Astrocyte of the hippocampus (primary cell): ENCODE measurements around the gene KANK2.

Experiments used
- DNase-seq: peaks from one replicate; pipeline ENCODE4 v3.0.0; 2011; ENCODE audit warnings: low read depth, low spot score

Gene KANK2

DNA sequence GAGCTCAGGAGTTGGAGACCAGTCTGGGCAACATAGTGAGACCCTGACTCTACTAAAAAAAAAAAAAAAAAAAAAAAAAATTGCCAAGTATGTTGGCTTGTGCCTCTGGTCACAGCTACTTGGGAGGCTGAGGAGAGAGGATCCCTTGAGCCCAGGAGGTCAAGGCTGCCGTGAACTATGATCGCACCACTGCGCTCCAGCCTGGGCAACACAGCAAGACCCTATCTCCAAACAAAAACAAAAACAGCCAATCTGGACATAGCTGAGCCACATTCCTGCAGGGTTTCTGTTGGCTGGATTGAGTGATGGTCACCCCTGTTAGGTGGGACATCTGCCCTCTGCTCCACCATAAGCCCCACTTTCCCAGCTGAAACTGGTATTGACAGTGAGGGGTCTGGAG lies 28.5 kb upstream of the KANK2 start:
- no peak for DNase-seq

DNA sequence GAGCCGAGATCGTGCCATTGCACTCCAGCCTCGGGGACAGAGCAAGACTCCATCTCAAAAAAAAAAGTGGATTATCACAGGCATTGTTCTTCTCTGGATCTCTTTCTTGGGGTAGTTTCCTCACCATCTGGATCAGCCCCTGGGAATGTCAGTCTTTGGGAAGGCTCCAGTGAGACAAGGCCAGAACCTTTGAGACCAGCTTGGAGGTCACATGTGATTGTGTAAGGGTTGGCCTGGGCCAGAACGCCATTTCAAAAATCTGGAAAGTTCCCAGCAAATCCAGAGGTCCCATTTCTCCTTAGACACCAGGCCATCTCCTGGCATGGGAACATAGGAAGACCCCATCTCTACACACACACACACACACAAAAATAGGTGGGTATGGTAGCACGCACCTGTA lies 27.8 kb upstream of the KANK2 start:
- DNase-seq: no peak

DNA sequence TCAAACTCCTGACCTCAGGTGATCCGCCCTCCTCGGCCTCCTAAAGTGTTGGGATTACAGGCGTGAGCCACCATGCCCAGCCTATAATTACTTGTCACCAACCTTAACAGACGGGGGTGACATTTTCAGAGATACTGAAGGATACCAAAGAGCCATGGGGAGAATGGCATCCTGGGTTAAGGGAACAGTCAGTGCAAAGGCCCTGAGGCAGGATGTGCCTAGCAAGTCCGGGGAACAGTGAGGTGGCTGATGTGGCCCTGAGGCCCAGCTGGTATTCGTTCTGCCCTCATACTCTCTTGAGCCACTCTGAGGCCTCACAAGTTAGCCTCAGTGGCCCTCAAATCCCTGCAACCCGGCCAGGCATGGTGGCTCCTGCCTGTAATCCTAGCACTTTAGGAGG lies 27.1 kb upstream of the KANK2 start:
- DNase-seq: no peak

DNA sequence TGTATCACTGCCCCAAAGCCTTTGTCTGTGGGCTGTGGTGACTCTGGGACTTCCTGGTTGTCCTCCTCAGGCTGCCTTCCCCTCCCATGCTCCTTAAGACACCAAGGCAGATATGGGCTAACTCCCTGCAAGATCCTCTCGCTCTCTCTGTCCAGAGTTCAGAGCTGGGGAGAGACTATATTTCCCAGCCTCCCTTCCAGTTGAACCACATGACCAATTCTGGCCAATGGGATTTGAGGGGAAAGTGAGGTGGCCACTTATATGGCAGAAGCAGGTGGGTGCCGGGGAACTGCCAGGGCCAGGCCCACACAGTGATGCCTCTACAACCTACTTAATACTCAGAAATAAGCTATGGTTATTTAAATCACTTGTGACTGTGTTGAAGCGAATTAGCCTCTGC lies 25.9 kb upstream of the KANK2 start:
- DNase-seq: no peak

DNA sequence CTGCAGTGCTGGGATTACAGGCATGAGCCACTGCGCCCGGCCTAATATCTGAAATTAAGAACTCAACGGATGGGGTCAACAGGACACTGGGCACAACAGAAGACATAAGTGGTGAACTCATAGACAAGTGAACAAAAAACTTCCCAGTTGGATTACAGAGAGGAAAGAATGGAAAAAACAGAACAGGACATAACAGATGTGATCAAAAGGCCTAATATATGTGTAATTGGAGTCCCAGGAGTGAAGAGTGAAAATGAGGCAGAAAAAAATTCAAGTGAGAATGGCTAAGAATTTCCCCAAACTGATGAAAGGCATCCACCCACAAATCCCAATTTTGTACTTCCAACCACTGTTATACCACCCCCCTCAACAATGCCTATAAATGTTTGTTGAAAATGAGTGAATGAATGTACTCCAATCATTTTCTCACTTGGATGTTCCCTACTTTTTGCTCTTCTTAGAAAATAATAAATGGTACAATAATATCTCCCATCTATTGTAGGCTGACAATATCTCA lies 23.8 kb upstream of the KANK2 start:
- no peak for DNase-seq

DNA sequence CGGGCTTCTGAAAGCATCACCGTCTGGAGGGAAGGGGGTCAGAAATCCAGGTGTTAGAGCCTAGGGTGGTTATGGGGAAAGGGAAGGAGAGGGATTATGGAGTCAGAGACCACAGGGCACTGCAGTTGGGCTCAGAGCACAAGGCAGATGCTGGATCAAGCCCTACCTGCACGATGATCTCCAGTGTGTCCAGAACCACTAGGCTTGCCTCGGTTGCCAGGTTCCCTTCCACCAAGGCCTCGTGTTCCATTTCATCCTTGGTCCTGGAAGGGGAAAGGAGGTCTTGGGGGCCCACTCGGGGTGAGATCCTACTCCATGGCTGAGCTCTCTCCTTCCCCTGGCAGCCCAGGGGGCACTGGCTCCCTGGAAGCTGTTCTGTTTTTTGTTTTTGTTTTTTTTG lies 17.0 kb upstream of the KANK2 start:
- DNase-seq: no peak

DNA sequence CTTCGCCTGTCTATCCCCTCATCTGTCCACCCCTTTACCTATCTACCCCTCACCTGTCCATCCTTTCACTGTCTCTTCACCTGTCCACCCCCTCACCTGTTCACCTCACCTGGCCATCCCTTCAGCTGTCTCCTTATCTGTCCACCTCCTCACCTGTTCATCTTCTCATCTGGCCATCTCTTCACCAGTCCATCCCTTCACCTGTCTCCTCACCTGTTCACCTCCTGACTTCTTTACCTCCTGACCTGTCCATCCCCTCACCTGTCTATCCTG lies 13.2 kb upstream of the KANK2 start:
- DNase-seq: no peak

DNA sequence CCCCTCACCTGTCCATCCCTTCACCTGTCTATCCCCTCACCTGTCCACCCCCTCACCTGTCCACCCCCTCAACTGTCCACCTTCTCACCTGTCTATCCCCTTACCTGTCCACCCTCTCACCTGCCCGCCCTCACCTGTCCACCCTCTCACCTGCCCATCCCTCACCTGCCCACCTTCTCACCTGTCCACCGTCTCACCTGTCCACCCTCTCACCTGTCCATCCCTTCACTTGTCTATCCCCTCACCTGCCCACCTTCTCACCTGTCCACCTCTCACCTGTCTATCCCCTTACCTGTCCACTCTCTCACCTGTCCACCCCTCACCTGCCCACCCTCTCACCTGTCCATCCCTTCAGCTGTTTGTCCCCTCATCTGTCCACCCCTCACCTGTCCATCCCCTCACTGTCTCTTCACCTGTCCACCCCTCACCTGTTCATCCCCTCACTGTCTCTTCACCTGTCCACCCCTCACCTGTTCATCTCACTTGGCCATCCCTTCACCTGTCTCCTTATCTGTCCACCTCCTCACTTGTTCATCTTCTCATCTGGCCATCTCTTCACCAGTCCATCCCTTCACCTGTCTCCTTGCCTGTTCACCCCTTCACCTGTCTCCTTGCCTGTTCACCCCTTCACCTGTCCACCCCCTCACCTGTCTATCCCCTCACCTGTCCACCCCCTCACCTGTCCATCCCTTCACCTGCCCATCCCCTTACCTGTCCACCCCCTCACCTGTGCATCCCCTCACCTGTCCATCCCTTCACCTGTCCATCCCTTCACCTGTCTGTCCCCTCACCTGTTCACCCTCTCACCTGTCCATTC lies 12.7 kb upstream of the KANK2 start:
- DNase-seq: no peak

DNA sequence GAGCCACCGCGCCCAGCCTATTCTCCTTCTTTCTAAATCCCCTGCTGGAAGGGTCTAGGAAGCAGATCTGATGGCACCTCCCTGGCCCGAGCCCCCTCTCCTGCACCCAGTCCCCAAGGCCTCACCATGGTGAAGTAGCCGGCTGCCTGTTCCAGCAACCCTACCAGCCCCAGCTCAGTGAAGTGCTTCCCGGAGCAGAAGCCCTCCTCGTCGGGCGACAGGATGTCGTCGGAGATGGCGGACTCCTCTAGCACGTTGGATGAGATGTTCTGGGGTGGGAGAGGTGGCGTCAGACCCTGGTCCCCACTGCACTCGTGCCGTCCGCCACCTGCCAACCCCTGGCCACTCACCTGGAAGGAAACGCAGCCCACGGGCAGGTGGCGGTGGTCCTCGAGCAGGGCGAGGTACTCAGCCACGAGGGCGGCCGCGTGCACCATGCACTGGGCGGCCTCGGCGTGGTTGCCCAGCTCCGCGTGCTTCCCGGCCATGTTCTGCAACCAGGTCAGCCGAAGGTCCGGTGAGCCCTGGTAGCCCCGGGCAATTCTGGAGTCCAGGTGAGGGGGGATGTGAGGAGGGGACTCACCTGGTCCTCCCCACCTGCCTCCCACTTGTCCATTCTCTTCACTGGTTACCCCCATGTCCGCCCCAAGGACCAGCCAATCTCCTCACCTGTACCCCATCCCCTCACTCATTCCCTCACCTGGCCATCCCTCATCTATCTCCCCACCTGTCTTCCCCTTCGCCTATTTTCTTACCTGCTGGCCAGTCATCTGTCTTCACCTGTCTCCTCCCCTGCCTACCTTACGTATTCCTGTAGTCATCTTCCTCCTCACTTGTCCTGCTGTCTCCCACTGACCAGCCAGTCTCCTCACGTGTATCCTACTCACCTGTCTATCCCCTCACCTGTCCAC lies 11.5 kb upstream of the KANK2 start:
- DNase-seq: no peak

DNA sequence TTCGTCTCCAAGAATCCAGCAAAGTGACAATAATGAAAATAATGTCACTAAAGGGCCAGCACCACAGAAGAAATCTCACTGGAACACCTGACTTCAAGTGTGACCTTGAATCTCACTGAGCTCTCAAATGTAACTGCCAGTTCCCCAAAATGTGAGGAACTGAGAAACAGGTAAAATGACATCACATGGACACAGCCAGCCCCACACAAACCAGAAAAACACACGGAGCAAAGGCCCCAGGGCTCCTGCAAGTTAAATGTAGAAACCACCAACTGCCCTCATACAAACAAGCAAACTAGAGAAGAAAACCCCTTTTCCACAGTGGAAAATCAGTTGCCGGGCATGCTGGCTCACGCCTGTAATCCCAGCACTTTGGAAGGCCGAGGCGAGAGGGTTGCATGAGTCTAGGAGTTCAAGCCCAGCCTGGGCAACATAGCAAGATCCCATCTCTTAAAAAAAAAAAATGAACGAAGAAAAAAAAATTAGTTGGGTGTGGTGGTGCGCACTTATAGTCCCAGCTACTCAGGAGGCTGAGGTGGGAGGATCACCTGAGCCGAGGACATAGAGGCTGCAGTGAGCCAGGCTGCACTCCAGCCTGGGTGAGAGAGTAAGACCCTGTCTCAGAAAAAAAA lies 8.7 kb upstream of the KANK2 start:
- no peak for DNase-seq

DNA sequence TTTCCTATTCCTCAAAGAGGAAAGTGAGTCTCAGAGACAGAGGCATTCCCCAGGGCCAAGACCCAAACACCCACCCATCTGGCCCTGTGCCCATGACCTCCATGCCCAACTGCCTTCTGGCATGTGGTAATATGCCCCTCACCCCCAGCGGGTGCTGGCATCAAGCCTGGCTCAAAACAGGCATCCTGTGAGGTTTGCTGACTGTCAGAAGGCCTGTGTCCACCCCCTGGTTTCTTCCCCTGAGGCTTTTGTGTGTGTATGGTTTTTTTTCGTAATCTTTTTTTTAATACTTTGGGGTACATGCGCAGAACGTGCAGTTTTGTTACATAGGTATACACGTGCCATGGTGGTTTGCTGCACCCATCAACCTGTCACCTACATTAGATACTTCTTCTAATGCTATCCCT lies 7.6 kb upstream of the KANK2 start:
- peak; percentile 34 for DNase-seq

DNA sequence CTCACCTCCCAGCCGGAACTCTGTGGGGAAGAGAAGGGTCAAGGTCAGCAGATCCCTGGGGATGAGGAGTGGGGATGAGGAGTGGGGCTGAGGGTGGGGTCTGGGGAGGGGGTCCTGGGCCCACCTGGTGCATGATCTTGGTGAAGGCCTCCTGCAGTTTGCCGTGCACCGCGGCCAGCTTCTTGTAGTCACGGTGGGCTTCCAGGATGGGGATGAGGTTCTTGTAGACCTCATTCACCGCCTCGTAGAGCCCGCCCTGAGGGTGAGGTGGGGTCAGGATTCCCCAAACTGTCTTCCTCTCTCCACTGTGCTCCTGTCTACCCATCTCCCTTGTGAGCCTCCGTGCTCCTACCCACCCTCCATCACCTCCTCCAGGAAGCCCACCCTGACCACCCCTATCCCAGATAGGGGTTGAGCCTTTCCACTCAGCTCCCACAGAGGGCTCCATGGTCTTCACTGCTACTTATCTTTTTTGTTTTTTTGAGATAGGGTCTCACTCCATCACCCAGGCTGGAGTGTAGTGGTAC lies 6.8 kb upstream of the KANK2 start:
- DNase-seq: no peak

DNA sequence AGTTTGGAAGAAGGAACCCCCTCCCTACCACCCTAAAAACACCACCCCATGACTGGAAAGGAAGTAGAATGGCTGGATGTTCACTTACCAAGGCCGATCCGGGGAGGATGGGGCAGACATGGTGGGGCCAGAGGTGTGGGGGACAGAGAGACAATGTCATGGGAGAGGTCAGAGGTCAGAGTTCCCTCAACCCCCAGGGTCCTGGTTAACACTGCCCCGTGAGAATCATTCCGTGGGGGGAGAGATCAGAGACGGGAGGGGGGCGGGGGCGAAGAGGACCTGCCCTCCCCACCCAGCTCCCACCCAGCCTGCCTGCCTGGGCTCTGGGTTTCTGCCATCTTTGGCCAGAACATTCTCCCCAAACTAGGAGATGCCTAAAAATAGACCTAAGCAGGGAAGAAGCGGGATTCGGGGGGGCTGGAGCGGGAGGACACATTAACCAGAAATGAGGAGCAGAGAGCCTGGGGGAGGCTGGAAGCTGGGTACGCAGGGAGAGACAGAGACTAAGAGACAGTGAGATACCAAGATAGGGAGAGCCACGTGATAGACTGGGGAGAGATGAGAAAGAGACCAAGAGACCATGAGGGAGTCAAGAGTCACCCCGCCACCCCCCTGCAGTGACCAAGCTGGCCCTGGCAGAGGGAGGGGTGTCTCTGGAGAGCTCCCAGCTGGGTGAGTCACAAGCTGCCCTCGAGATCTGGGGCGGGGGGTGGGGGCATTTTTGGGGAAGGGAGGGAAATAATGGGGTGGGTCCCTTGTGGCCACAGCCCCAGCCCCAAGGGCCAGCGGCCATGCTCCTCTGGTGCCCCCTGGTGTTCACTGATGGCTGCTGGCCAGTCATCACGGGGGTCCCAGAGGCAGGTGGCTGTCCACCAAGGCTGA lies 6.1 kb upstream of the KANK2 start:
- peak; percentile 85 for DNase-seq

DNA sequence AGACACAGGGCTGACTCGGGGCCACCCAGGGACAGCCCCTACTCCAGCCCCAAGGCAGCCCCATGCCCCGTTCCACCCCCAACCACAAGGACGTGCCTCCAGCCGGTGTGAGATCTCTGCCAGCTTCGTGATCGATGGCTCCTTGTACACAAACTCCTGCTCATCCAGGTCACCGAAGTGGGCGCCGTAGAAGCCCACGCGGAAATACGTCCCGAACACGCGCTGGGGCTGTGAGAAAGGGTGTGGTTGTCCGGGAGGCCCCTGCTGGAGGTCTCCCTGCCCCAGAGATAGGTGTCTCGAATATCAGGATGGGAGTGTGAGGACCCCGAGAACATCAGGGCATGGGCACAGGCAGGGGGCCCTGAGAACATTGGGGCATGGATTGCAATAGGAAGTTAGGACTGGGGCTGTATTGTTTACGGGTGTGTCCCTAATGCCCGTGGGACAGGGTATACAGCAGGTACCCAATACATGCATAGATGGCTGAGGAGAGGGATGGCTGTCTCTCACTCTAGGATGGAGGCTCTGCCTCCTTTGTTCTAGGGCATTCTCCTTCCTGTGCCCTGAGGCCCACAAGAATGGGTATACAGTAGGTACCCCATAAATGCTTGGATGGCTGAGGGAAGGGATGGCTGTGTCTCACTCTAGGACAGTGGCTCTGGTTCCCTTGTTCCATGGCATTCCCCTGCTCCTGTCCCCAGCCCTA lies 5.3 kb upstream of the KANK2 start:
- no peak for DNase-seq

DNA sequence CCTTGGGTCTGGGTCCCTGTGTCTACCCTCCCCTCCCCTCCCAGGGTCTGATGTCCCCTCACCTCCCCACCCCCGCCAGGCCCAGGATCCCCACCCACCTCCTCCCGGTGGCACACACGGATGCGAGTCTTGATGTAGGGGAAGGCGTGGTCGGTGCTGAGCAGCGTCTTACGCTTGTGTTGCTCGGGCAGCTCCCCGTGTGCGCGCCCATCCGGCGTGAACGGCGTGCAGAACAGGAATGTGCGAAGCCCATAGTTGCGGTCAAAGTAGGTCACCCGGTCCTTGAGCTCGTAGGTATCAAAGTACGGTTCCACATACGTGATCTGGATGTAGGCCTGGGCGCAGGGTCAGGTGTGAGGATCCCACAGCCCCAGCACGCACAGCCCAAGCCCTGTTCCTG lies 4.4 kb upstream of the KANK2 start:
- DNase-seq: no peak

DNA sequence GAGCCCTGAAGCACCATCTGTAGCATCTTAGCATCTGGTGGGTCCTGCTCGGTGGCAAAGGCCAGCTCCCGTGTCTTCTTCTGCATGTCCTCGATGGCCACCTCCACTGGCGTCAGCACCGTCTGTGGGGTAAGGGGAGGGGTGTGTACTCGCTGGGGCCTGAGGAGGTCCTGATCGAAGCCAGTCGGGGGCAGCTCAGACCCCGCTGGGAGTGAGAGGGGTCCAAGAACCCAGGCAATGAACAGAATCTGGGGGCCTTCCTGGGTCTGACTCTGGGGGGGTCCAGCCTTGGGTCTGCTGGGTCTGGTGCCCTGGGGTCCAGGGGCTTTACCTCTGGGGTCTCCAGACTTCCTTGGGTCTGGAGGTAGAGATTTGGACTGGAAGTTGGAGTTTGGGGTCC lies 3.6 kb upstream of the KANK2 start:
- DNase-seq: no peak

DNA sequence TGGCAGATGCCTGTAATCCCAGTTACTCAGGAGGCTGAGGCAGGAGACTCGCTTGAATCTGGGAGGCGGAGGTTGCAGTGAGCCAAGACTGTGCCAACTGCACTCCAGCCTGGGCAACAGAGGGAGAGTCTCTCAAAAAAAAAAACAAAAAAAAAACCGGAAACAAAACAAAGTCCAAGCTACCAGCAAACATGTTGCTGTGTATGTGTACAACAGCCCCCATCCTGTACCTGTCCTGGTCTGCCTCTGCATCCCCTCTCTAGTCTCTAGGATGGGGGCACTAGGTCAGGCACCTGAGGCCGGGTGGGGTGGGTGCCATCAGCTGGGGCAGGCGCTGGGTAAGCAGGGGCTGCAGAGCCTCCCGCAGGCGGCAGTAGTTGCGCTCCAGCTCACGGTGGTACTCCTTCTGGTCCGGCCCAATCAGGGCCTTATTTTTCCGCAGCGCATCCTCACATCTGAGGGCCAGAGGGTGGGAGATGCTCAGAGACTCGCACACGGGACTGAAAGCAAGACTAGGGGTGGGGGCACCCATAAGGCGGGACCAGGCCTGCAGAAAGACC lies 2.8 kb upstream of the KANK2 start:
- no peak for DNase-seq

DNA sequence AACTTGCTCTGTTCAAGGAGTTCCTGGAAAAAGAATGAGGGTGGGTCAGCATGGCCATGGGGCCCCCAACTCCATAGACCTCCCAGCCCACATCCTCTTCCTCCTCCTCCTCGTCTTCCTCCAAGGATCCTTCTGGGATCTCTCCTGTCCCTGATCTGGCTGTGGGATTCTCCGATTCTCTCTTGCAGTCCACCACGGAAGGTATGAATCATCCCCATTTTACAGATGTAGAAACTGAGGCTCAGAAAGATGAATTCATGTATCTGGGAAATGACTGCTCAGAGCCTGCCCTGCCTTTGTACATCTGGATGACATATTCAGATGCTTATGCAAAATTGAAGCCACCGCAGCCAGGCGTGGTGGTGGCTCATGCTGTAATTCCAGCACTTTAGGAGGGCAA lies 2.2 kb upstream of the KANK2 start:
- DNase-seq: no peak

DNA sequence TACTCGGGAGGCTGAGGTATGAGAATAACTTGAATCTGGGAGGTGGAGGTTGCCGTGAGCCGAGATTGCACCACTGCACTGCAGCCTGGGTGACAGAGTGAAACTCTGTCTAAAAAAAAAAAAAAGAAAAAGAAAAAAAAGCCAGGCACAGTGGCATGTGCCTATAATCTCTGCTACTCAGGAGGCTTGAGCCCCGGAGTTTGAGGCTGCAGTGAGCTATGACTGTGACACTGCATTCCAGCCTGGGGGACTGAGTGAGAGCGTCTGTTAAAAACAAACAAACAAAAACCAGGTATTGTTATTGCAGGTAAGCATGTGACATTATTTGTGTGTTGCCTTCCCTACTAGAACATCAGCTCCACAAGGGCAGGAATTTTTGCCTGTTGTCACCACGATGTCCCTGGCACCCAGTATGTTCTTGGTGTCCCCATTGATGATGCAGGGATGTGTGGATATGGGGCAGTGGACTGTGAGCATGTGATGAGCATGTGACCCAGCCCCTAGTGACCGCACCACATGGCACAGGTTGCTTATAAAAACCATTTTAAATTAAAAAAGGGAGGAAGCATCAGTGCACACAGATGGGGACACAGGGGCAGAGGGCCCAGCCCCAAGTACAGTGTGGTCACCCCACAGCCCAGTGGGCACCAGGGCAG lies 1.6 kb upstream of the KANK2 start:
- DNase-seq: no peak

DNA sequence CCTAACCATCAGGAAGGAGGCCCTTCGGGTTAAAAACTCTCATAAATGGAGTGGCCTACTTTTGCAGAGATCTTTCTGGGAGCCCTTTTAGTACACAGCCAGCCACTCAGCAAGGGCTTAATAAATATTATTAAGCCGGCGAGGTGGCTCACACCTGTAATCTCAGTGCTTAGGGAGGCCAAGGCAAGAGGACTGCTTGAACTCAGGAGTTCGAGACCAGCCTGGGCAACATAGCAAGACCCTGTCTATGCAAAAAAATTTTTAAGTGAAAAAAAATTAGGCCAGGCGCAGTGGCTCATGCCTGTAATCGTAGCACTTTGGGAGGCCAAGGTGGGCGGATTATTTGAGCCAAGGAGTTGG lies 810 bp upstream of the KANK2 start:
- no peak for DNase-seq
